Right cardiac atrium (tissue), 5 donors: ENCODE results near the gene PLEKHM2. TPM values are rescaled to one million over a fixed set of nuclear protein-coding genes. Genes with fewer than 3 reads are reported as not detected.
A peak's percentile ranks its signal among the peaks of the same experiment; 100 is the strongest.

ENCODE experiments used
- ATAC-seq, 2 donors: fragments of 200-7000 bp; cut with Tn5 transposase; one replicate each; pipeline versions ENCODE4 v1.8.0 to v1.9.1; 2020; ENCODE audit warnings: moderate library complexity in 2 of 2, mild to moderate bottlenecking in 1 of 2
- DNase-seq, 3 donors: peaks; one replicate each; pipeline ENCODE4 v3.0.0-alpha.2; 2020
- H3K27ac ChIP-seq: one replicate; pipeline ENCODE4 v1.5.1; 2013; ENCODE audit warnings: mild to moderate bottlenecking, low read length, control low read depth, moderate library complexity
- H3K27me3 ChIP-seq: one replicate; pipeline ENCODE4 v1.6.1; 2013; ENCODE audit not compliant: control insufficient read depth, insufficient read depth
- H3K4me1 ChIP-seq: one replicate; pipeline ENCODE4 v1.6.1; 2013; ENCODE audit warnings: low read length; ENCODE audit not compliant: control insufficient read depth, insufficient read depth
- H3K4me3 ChIP-seq: one replicate; pipeline ENCODE4 v1.5.1; 2013; ENCODE audit warnings: low read length, control low read depth
- H3K9me3 ChIP-seq: one replicate; pipeline ENCODE4 v1.6.1; 2013; ENCODE audit warnings: low read length; ENCODE audit not compliant: control insufficient read depth
- WGBS: extraction: QIAGEN DNeasy Blood & Tissue Kit; methylation state at CpG from one replicate; pipeline ENCODE4 v1.1.7; 2013; 5-methylcytosine and 5-hydroxymethylcytosine counted together
- intact Hi-C, 4 donors: fragments of 100-400 bp; cut with DNase I; formaldehyde crosslinking; loops; one replicate each; pipeline versions ENCODE4 v1.11.0 to v1.14.0; 2022 to 2023
- polyA plus RNA-seq: library from polyadenylated mRNA; stranded (reverse); fragments of 200-250 nt; gene quantifications from one replicate; pipeline ENCODE4 v1.2.3, GENCODE V29; 2013
- total RNA-seq, 4 donors: library from RNA; stranded (reverse); fragmentation: NEBNext Ultra II Directional; extraction: Animal tissue kit (Norgen Biotek cat#: 25700); gene quantifications; one replicate each; pipeline ENCODE4 v1.2.1, GENCODE V29; 2021
- donor health status: healthy with polysubstance abuse.
- donor health status: DM: no; HTN: yes; CAD: no.
- donor health status: DM: no; HTN: no; CAD: no.
- donor health status: DM: no; HTN: yes; CAD: no; lungs with severe emphysema.
- donor health status: DM: yes; HTN: yes; CAD: no.

Gene PLEKHM2
- total and polyA plus RNA-seq, 5 donors, result 71.8 to 85.1 (median 73.4) TPM

DNA sequence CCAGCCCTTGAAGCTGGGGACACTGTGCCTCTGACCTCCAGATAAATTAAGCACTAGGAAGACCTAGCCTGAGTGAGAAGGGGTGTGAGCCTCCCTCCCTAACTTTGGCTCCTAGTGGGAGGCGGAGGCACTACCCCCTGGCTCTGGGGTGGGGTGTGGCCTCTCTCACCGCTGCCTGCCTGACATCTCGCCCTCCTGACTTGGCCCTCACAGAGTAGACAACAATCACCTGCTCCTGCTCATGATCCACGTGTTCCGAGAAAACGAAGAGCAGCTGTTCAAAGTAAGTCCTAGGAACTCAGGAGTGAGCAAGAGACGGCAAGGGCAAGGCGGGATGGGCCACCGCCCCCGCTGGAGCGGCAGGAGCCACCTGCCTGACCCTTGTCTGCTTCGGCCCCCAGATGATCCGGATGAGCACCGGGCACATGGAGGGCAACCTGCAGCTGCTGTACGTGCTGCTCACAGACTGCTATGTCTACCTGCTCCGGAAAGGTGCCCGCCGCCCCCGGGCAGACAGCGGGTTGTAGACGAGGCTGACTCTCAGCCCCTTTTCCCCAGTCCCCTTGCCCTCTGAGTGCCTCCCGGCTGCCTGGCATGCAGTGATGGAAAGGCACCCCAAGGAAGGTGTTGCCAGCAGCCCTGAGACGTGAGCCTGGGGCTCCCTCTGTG lies 43.9 kb downstream of the PLEKHM2 start:
- WGBS, result 89% methylated on average over 23 of the region's 23 CpGs

DNA sequence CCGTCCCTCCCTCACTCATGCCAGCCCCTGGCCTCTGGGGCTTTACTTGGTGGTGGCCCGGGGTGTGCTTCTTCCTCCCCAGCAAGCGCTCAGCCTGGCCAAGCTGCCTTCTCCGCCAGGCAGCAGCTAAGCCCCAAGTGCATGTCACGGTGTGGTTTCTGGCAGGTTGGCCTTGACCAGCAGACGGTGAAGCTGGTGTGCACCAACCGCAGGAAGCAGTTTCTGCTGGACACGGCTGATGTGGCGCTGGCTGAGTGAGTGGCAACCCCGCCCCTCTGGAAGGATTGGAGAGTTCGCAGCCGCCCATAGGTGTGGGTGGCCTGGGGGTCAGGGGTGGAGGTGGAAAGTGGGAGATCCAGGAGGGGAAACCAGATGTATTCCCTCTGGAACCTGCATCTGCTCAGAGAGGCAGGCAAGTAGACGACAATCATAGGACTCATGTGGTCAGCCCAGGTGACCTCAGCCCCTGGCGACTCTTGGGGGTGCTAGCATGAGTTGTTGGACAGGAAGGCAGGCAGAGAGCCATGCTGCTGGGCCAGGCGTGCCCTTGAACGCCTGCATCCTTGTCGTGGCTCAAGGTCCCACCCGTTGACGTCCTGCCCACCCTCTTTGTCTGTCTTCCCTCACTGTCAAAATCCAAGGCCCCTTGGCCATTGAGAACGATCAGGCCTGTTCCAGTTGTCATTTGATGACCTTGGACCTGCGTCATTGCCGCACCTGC lies 45.0 kb downstream of the PLEKHM2 start:
- H3K9me3 ChIP-seq, result no peaks in the 10 kb centered on the region
- 87% methylated on average over 22 of the region's 22 CpGs for WGBS
- no peak overlapping the region for H3K27ac ChIP-seq
- H3K4me1 ChIP-seq, result no peaks in the 10 kb centered on the region
- no peak for ATAC-seq
- intact Hi-C loops, result no loop called here
- no peaks in the 10 kb centered on the region for H3K27me3 ChIP-seq
- no peak for DNase-seq
- no peak overlapping the region for H3K4me3 ChIP-seq

More for the DNA sequence above, 43.9 kb downstream of the PLEKHM2 start:
- ATAC-seq (peak in 1 of 2 donors; percentile 5), DNase-seq (peak in 1 of 3 donors; percentile 47)
- Histone ChIP-seq H3K27ac (no peak overlapping the region), H3K4me1 (no peaks in the 10 kb centered on the region), H3K4me3 (no peak overlapping the region), H3K9me3 (no peaks in the 10 kb centered on the region), H3K27me3 (no peaks in the 10 kb centered on the region)
- intact Hi-C loops, result no loop called here

DNA sequence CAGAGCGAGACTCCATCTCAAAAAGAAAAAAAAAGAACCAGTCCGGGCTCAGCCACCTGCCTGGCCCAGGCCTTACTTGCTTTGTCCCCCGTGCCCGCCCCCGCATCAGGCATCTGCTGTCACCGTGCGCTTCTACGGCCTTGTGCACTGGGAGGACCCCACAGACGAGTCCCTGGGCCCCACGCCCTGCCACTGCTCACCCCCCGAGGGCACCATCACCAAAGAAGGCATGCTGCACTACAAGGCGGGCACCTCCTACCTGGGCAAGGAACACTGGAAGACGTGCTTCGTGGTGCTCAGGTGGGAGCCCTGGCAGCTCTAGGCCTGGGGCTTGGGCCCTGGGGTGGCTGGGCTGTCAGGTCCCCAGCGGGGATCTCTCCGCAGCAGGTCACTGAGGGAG lies 46.3 kb downstream of the PLEKHM2 start:
- Histone ChIP-seq H3K4me1 (peaks cover 2% of the 10 kb centered on the region), H3K27ac (no peak overlapping the region), H3K27me3 (no peaks in the 10 kb centered on the region), H3K4me3 (no peak overlapping the region), H3K9me3 (no peaks in the 10 kb centered on the region)
- ATAC-seq, result no peak
- 95% methylated on average over 16 of the region's 16 CpGs for WGBS
- intact Hi-C loops, result loop anchor here in 1 of 4 donors (10.0 kb wide), 1 partner anchor 126 kb away; no protein-coding TSS in a partner anchor
- DNase-seq, result peak in 1 of 3 donors; percentile 54

DNA sequence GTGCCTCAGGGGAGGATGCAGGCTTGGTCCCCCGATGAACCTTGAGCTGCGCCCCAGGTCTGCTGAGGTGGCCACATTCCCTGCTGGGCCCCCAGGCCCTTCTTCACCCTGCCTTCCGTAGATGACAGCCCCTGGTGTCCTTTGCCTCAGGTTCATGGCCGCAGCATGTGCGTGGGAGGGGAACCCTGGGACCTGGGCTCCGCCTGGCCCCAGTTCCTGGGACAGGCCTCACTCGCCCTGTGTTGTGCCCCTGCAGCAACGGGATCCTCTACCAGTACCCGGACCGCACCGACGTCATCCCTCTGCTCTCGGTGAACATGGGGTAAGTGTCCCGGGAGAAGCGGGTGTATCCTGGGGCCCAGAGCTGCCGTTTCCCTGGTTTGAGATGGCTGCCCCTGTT lies 46.8 kb downstream of the PLEKHM2 start:
- WGBS, result 93% methylated on average over 16 of the region's 16 CpGs
- Histone ChIP-seq H3K4me3 (no peak overlapping the region), H3K9me3 (no peaks in the 10 kb centered on the region), H3K27me3 (no peaks in the 10 kb centered on the region), H3K4me1 (peaks cover 4% of the 10 kb centered on the region), H3K27ac (no peak overlapping the region)
- ATAC-seq (no peak), DNase-seq (peak in 1 of 3 donors; percentile 44)
- intact Hi-C loops, result loop anchor here in 1 of 4 donors (10.0 kb wide), 1 partner anchor 126 kb away; no protein-coding TSS in a partner anchor

DNA sequence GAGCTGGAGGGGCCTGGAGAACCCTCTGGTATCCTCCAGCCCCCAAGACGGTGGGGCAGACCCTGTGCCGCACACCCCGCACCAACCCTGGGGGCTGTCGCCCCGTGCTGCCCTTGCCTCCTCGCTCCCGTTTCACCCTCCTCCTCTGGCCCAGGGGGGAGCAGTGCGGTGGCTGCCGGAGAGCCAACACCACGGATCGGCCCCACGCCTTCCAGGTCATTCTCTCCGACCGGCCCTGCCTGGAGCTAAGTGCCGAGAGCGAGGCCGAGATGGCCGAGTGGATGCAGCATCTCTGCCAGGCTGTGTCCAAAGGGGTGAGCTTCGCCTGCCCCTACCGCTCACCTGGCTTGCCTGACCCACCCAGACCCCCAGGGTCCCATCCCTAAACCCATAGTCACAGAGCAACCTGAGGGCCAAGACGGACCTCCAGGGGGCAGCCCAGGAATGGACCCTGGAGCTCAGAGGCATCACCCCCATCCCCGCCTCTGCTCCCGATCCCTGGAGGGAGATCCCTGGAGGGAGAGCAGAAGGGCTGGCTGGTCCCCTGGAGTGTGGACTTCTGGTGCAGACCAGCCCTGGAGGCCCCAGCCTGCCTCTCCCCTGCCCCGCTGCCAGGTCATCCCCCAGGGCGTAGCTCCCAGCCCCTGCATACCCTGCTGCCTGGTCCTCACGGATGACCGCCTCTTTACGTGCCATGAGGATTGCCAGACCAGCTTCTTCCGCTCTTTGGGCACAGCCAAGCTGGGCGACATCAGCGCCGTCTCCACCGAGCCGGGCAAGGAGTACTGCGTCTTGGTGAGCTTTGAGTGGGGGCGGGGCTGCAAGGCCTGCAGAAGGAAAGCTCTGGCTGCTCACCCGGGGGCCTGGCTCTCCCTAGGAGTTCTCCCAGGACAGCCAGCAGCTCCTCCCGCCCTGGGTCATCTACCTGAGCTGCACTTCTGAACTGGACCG lies 47.9 kb downstream of the PLEKHM2 start:
- WGBS, result 93% methylated on average over 39 of the region's 39 CpGs
- intact Hi-C loops, result loop anchor here in 1 of 4 donors (10.0 kb wide), 1 partner anchor 127 kb away; no protein-coding TSS in a partner anchor
- H3K4me3 ChIP-seq, result no peak overlapping the region

DNA sequence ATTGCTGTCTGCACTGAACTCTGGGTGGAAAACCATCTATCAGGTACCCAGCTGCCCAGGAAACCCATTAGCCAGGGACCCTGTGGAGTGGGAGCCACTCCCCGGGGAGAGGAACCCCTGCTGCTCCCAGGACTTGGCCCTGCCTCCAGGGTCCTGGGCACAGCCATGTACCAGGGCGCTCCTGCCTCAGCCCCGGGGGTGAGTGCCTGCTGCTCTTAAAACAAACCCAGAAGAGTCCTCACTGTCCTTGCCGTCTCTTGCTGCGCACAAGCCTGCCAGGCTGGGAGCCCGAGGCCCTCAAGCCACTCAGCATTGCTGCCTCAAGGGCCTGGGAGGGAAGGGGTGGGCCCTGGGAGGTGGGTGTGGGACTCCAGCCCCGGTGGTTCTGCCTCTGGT lies 48.6 kb downstream of the PLEKHM2 start:
- no peak overlapping the region for H3K27ac ChIP-seq
- intact Hi-C loops, result loop anchor here in 1 of 4 donors (10.0 kb wide), 1 partner anchor 128 kb away; no protein-coding TSS in a partner anchor
- 83% methylated on average over 7 of the region's 7 CpGs for WGBS

More for the DNA sequence above, 47.9 kb downstream of the PLEKHM2 start:
- Histone ChIP-seq H3K9me3 (no peaks in the 10 kb centered on the region), H3K27me3 (no peaks in the 10 kb centered on the region), H3K4me1 (peaks cover 4% of the 10 kb centered on the region), H3K27ac (no peak overlapping the region)
- peak in 2 of 3 donors; percentile 42 to 53 for DNase-seq
- ATAC-seq, result no peak

DNA sequence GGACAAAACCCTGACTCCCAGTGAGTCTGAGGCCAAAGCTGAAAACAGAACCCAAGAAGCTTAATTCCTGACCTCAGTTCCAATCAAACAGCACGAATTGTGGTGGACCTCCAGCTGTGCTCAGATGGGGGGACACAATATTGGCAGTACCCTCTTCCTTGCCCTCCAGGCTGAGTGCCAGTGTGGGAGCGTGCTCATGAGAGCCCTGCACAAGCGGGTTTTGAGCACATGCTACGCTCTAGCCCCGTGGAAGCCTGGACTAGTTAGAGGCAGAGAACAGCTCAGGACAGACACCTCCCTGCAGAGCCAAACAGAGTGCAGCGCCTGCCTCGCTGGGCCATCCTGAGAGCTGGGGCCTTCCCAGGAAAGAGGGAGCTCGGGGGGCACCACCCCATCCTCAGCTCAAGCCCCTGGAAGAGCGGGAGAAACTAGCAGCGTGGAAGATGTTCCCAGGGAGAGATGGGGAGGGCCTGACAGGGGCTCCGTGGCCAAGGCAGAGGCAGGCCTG lies 49.2 kb downstream of the PLEKHM2 start:
- Histone ChIP-seq H3K4me3 (no peak overlapping the region), H3K4me1 (peaks cover 4% of the 10 kb centered on the region), H3K27ac (no peak overlapping the region), H3K9me3 (no peaks in the 10 kb centered on the region), H3K27me3 (no peaks in the 10 kb centered on the region)
- ATAC-seq (no peak), DNase-seq (peak in 2 of 3 donors; percentile 29 to 40)
- 90% methylated on average over 11 of the region's 11 CpGs for WGBS
- intact Hi-C loops, result loop anchor here in 1 of 4 donors (10.0 kb wide), 1 partner anchor 128 kb away; no protein-coding TSS in a partner anchor

More for the DNA sequence above, 48.6 kb downstream of the PLEKHM2 start:
- no peaks in the 10 kb centered on the region for H3K9me3 ChIP-seq
- H3K27me3 ChIP-seq, result no peaks in the 10 kb centered on the region
- peak in 1 of 3 donors; percentile 52 for DNase-seq
- H3K4me1 ChIP-seq, result peaks cover 4% of the 10 kb centered on the region
- H3K4me3 ChIP-seq, result no peak overlapping the region
- ATAC-seq, result no peak

DNA sequence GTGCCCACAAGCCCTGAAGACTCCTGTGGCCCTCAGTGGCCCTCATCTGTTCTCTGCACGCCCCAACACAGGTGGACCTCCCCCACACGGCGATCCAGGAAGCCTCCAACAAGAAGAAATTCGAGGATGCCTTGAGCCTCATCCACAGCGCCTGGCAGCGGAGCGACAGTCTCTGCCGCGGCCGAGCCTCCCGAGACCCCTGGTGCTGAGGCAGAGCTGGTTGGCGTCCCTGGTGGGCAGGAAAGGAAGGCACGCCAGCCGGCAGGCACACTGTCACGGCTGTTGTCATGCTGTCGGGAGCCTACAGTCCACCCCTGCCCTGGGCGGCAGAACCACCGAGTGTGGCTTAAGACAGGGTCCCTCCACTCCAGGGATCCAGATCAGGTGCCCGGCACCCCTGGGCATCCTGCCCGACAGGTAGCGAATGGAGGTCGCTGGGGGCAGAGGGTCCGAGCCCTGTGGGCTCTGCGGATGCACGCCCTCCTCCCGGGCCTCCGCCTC lies 49.7 kb downstream of the PLEKHM2 start:
- DNase-seq (peak in 2 of 3 donors; percentile 52), ATAC-seq (no peak)
- no peaks in the 10 kb centered on the region for H3K9me3 ChIP-seq
- H3K4me1 ChIP-seq, result peaks cover 4% of the 10 kb centered on the region
- H3K27ac ChIP-seq, result no peak overlapping the region
- 89% methylated on average over 27 of the region's 27 CpGs for WGBS
- no peak overlapping the region for H3K4me3 ChIP-seq
- intact Hi-C loops, result loop anchor here in 1 of 4 donors (10.0 kb wide), 1 partner anchor 129 kb away; no protein-coding TSS in a partner anchor
- H3K27me3 ChIP-seq, result no peaks in the 10 kb centered on the region

DNA sequence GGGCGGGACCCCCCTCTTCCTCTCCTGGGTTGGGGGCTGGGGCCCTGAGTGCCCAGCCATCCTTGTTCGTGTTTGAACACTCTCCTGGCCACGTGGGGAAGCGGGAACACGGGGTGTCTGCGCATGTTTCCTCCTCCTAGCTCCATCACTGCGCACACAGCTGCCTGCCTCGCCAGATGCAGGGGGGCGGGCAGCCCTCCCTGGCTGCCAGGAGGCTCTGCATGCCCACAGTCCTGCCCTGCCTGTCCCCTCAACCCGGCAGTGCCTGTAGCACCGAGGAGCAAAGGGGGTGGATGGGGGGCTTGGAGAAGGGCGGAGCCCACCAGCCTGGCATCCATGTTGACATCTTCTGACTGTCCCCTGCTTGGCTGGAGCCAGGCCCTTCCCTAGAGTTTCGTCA lies 50.2 kb downstream of the PLEKHM2 start:
- ATAC-seq, result no peak
- no peak for DNase-seq
- Histone ChIP-seq H3K9me3 (no peaks in the 10 kb centered on the region), H3K4me1 (peaks cover 4% of the 10 kb centered on the region), H3K27ac (no peak overlapping the region), H3K4me3 (no peak overlapping the region), H3K27me3 (no peaks in the 10 kb centered on the region)
- 82% methylated on average over 13 of the region's 13 CpGs for WGBS
- intact Hi-C loops, result loop anchor here in 1 of 4 donors (10.0 kb wide), 1 partner anchor 129 kb away; no protein-coding TSS in a partner anchor

DNA sequence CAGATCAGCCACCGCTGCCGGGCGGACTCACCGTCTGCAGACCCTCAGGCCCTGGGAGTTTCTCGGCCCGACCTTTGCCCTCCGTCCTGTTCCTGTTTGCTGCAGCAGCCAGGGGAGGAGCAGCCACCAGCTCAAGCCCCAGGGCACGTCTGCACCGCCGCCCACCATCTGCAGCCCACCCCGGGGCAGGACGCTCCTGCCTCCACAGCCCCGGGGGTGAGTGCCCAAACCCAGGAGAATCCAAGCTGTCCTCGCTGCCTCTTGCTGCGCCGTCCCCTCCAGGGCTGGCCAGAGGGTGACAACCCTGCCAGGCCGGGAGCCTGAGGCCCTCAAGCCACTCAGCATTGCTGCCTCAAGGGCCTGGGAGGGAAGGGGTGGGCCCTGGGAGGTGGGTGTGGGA lies 50.8 kb downstream of the PLEKHM2 start:
- ATAC-seq (no peak), DNase-seq (peak in 1 of 3 donors; percentile 58)
- Histone ChIP-seq H3K4me1 (peaks cover 4% of the 10 kb centered on the region), H3K9me3 (no peaks in the 10 kb centered on the region), H3K27me3 (no peaks in the 10 kb centered on the region), H3K4me3 (no peak overlapping the region), H3K27ac (peak overlapping the region; percentile 40)
- 79% methylated on average over 17 of the region's 17 CpGs for WGBS
- intact Hi-C loops, result loop anchor here in 1 of 4 donors (10.0 kb wide), 1 partner anchor 130 kb away; no protein-coding TSS in a partner anchor
